Measurements from ENCODE around the gene PFDN1. TPM values are rescaled to one million over a fixed set of nuclear protein-coding genes. Genes with fewer than 3 reads are reported as not detected.
"Not testable (repeated sequence)": the region's sequence is repeated elsewhere in the genome, so short reads cannot be mapped to it uniquely, and the experiment has no call there.

The PFDN1 gene
- total RNA-seq (2014; rRNA removed; shearing (Covaris generic)), result 266 and 273 TPM in 2 replicates

- peak; percentile 96 for DNase-seq (ENCODE audit: low spot score)
- in situ Hi-C loops (cut with HindIII; ENCODE audit: low sequenced_read_pairs), result loop anchor here (5.0 kb wide), 1 partner anchor 41 kb away; no protein-coding TSS in a partner anchor
Observed at GRCh38 chr5:140302786-140303639, at the start of gene PFDN1. Gene PFDN1, minus strand, starts transcription at chr5:140303101. Its CDS starts 28 bp downstream, at chr5:140303073.

- in situ Hi-C loops (cut with HindIII; ENCODE audit: low sequenced_read_pairs), result no loop called here
- DNase-seq (ENCODE audit: low spot score), result peak; percentile 86
Observed at GRCh38 chr5:140351609-140352334, 48.9 kb upstream of the PFDN1 start.

GRCh38 chr5:140349244-140349643 is 46.3 kb upstream of the PFDN1 start:
- no peak for DNase-seq (ENCODE audit: low spot score)
- in situ Hi-C loops (cut with HindIII; ENCODE audit: low sequenced_read_pairs), result no loop called here

GRCh38 chr5:140348104-140348503 is 45.2 kb upstream of the PFDN1 start:
- DNase-seq (ENCODE audit: low spot score), result no peak
- in situ Hi-C loops (cut with HindIII; ENCODE audit: low sequenced_read_pairs), result no loop called here

- no peak for DNase-seq (ENCODE audit: low spot score)
- in situ Hi-C loops (cut with HindIII; ENCODE audit: low sequenced_read_pairs), result no loop called here
Observed at GRCh38 chr5:140347360-140347759, 44.5 kb upstream of the PFDN1 start.

GRCh38 chr5:140346348-140347221 is 43.7 kb upstream of the PFDN1 start, which contains the start of gene HBEGF:
Gene HBEGF, minus strand, starts transcription at chr5:140346603. Its CDS starts 275 bp downstream, at chr5:140346328.
- in situ Hi-C loops (cut with HindIII; ENCODE audit: low sequenced_read_pairs), result no loop called here
- peak; percentile 89 for DNase-seq (ENCODE audit: low spot score)

GRCh38 chr5:140345919-140346347 is 43.0 kb upstream of the PFDN1 start:
- in situ Hi-C loops (cut with HindIII; ENCODE audit: low sequenced_read_pairs), result no loop called here
- peak; percentile 55 for DNase-seq (ENCODE audit: low spot score)

GRCh38 chr5:140344683-140345423 is 42.0 kb upstream of the PFDN1 start:
- peak; percentile 68 for DNase-seq (ENCODE audit: low spot score)
- in situ Hi-C loops (cut with HindIII; ENCODE audit: low sequenced_read_pairs), result no loop called here

GRCh38 chr5:140343849-140344248 is 40.9 kb upstream of the PFDN1 start:
- DNase-seq (ENCODE audit: low spot score); in situ Hi-C loops (cut with HindIII; ENCODE audit: low sequenced_read_pairs): not testable (repeated sequence)

- in situ Hi-C loops (cut with HindIII; ENCODE audit: low sequenced_read_pairs), result no loop called here
- DNase-seq (ENCODE audit: low spot score), result no peak
Observed at GRCh38 chr5:140342896-140343295, 40.0 kb upstream of the PFDN1 start.

- in situ Hi-C loops (cut with HindIII; ENCODE audit: low sequenced_read_pairs), result no loop called here
- no peak for DNase-seq (ENCODE audit: low spot score)
Observed at GRCh38 chr5:140342287-140342686, 39.4 kb upstream of the PFDN1 start.

- DNase-seq (ENCODE audit: low spot score), result peak; percentile 47
- in situ Hi-C loops (cut with HindIII; ENCODE audit: low sequenced_read_pairs), result no loop called here
Observed at GRCh38 chr5:140341591-140341990, 38.7 kb upstream of the PFDN1 start.

- DNase-seq (ENCODE audit: low spot score), result no peak
- in situ Hi-C loops (cut with HindIII; ENCODE audit: low sequenced_read_pairs), result no loop called here
Observed at GRCh38 chr5:140340605-140341121, 37.8 kb upstream of the PFDN1 start.

- in situ Hi-C loops (cut with HindIII; ENCODE audit: low sequenced_read_pairs), result no loop called here
Observed at GRCh38 chr5:140339636-140340035, 36.7 kb upstream of the PFDN1 start.

GRCh38 chr5:140338908-140339307 is 36.0 kb upstream of the PFDN1 start:
- in situ Hi-C loops (cut with HindIII; ENCODE audit: low sequenced_read_pairs), result no loop called here
- no peak for DNase-seq (ENCODE audit: low spot score)

More at GRCh38 chr5:140339636-140340035, 36.7 kb upstream of the PFDN1 start:
- DNase-seq (ENCODE audit: low spot score), result no peak

GRCh38 chr5:140338336-140338735 is 35.4 kb upstream of the PFDN1 start:
- in situ Hi-C loops (cut with HindIII; ENCODE audit: low sequenced_read_pairs), result no loop called here
- no peak for DNase-seq (ENCODE audit: low spot score)

GRCh38 chr5:140337880-140338279 is 35.0 kb upstream of the PFDN1 start:
- DNase-seq (ENCODE audit: low spot score), result no peak
- in situ Hi-C loops (cut with HindIII; ENCODE audit: low sequenced_read_pairs), result no loop called here

GRCh38 chr5:140336388-140336787 is 33.5 kb upstream of the PFDN1 start:
- no peak for DNase-seq (ENCODE audit: low spot score)
- in situ Hi-C loops (cut with HindIII; ENCODE audit: low sequenced_read_pairs), result no loop called here

Measured in G401 (cell line).